ENCODE data around the gene EN2. TPM values are rescaled to one million over a fixed set of nuclear protein-coding genes. Genes with fewer than 3 reads are reported as not detected.
A peak's percentile ranks its signal among the peaks of the same experiment; 100 is the strongest.

The EN2 gene
- total RNA-seq, 6 experiments from 2014 or later: not detected

- H3K4me1 ChIP-seq: no peaks in the 10 kb centered on the region
- DNase-seq (peak in 1 of 3 donors; percentile 20), ATAC-seq (no peak)
- H3K9me3 ChIP-seq: no peaks in the 10 kb centered on the region
- H3K4me3 ChIP-seq: no peak overlapping the region
- H3K27ac ChIP-seq: no peak overlapping the region
- WGBS (ENCODE audit: insufficient coverage, low coverage, low lambda C conversion rate, missing lambda C conversion rate): no CpG with 5 or more reads among the region's 6 CpGs
- no peaks in the 10 kb centered on the region for H3K27me3 ChIP-seq
- intact Hi-C loops (cut with DNase I): no loop called here
- no peak for TF ChIP-seq POLR2A (IDR thresholded peaks at IDR 0.05)
- no peaks in the 10 kb centered on the region for H3K36me3 ChIP-seq
Observed at GRCh38 chr7:155429651-155430050, 28.3 kb upstream of the EN2 start.

GRCh38 chr7:155430606-155431005 lies 27.3 kb upstream of the EN2 start:
- peak in 1 of 3 donors; percentile 9 for DNase-seq
- 37% methylated on average over 10 of the region's 10 CpGs for WGBS (ENCODE audit: insufficient coverage, low coverage, low lambda C conversion rate, missing lambda C conversion rate)

GRCh38 chr7:155431231-155431630 lies 26.7 kb upstream of the EN2 start:
- Histone ChIP-seq H3K4me3 (no peak overlapping the region), H3K27ac (no peak overlapping the region), H3K27me3 (no peaks in the 10 kb centered on the region), H3K36me3 (no peaks in the 10 kb centered on the region), H3K9me3 (no peaks in the 10 kb centered on the region), H3K4me1 (no peaks in the 10 kb centered on the region)
- intact Hi-C loops (cut with DNase I): no loop called here
- 67% methylated on average over 10 of the region's 12 CpGs for WGBS (ENCODE audit: insufficient coverage, low coverage, low lambda C conversion rate, missing lambda C conversion rate)
- TF ChIP-seq CTCF (IDR thresholded peaks at IDR 0.05): no peak
- TF ChIP-seq POLR2A (IDR thresholded peaks at IDR 0.05): no peak
- no peak for ATAC-seq
- DNase-seq: peak in 1 of 3 donors; percentile 24

More at GRCh38 chr7:155430606-155431005, 27.3 kb upstream of the EN2 start:
- H3K36me3 ChIP-seq: no peaks in the 10 kb centered on the region
- H3K27me3 ChIP-seq: no peaks in the 10 kb centered on the region
- intact Hi-C loops (cut with DNase I): no loop called here
- no peak overlapping the region for H3K27ac ChIP-seq
- H3K9me3 ChIP-seq: no peaks in the 10 kb centered on the region
- ATAC-seq: no peak
- H3K4me3 ChIP-seq: no peak overlapping the region
- TF ChIP-seq POLR2A (IDR thresholded peaks at IDR 0.05) (no peak), CTCF (IDR thresholded peaks at IDR 0.05) (no peak)
- H3K4me1 ChIP-seq: no peaks in the 10 kb centered on the region

GRCh38 chr7:155431711-155432110 lies 26.2 kb upstream of the EN2 start:
- WGBS (ENCODE audit: insufficient coverage, low coverage, low lambda C conversion rate, missing lambda C conversion rate): 64% methylated on average over 7 of the region's 14 CpGs
- Histone ChIP-seq H3K36me3 (no peaks in the 10 kb centered on the region), H3K4me1 (no peaks in the 10 kb centered on the region), H3K27me3 (no peaks in the 10 kb centered on the region), H3K9me3 (no peaks in the 10 kb centered on the region), H3K4me3 (no peak overlapping the region), H3K27ac (no peak overlapping the region)
- intact Hi-C loops (cut with DNase I): no loop called here
- no peak for ATAC-seq
- TF ChIP-seq CTCF (IDR thresholded peaks at IDR 0.05) (no peak), POLR2A (IDR thresholded peaks at IDR 0.05) (no peak)
- peak in 1 of 3 donors; percentile 44 for DNase-seq

- H3K27me3 ChIP-seq: no peaks in the 10 kb centered on the region
- WGBS (ENCODE audit: insufficient coverage, low coverage, low lambda C conversion rate, missing lambda C conversion rate): 34% methylated on average over 3 of the region's 3 CpGs
- no peak overlapping the region for H3K27ac ChIP-seq
- no peaks in the 10 kb centered on the region for H3K9me3 ChIP-seq
- H3K36me3 ChIP-seq: no peaks in the 10 kb centered on the region
- ATAC-seq (no peak), DNase-seq (no peak)
- intact Hi-C loops (cut with DNase I): no loop called here
- H3K4me1 ChIP-seq: no peaks in the 10 kb centered on the region
- TF ChIP-seq POLR2A (IDR thresholded peaks at IDR 0.05) (no peak), CTCF (IDR thresholded peaks at IDR 0.05) (no peak)
- no peak overlapping the region for H3K4me3 ChIP-seq
Observed at GRCh38 chr7:155435110-155435509, 22.8 kb upstream of the EN2 start.

Measured in right lobe of liver (tissue), 6 donors.